ENCODE results near the gene ZSWIM7.
"Not testable (repeated sequence)": the region's sequence is repeated elsewhere in the genome, so short reads cannot be mapped to it uniquely, and the experiment has no call there.

ZSWIM7 gene

DNA sequence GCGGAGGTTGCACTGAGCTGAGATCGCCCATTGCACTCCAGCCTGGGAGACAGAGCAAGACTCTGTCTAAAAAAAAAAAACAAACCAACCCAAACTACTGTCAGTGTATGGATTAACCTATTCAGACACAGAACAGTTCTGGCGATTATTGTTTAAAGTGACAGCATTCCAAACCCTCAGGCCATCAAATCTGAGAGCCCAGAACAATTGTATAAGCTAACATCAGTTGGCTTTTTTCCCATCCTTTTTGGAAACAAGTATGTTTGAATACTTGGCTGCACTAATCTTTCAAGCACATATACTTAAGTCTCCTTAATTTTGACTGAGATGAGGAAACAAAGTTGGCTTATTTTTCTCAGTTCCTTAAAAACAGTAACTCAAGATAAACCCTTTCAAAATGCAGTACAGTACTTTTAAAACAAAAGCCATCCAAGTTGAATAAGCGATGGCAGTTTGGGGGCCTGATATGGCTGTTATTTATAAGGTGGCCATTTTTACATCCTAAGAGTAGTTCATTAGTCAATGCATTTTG is 1.4 kb downstream of the ZSWIM7 start:
- DNase-seq (ENCODE audit: low spot score), result no peak

DNA sequence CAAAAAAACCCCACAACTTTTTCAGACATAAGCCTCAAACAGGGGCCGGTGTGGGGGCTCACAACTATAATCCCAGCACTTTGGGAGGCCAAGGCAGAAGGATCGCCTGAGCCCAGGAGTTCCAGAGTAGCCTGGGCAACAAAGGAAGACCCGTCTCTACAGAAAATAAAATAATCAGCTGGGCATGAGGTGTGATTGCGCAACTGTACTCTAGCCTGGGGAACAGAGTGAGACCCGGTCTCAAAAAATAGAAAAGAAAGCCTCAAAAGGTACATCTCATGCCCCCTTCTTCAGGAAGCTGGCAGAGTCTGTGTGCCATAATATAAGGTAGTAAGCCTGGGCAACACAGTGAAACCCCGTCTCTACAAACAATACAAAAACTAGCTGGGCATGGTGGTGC is 3.2 kb downstream of the ZSWIM7 start:
- DNase-seq (ENCODE audit: low spot score), result no peak

DNA sequence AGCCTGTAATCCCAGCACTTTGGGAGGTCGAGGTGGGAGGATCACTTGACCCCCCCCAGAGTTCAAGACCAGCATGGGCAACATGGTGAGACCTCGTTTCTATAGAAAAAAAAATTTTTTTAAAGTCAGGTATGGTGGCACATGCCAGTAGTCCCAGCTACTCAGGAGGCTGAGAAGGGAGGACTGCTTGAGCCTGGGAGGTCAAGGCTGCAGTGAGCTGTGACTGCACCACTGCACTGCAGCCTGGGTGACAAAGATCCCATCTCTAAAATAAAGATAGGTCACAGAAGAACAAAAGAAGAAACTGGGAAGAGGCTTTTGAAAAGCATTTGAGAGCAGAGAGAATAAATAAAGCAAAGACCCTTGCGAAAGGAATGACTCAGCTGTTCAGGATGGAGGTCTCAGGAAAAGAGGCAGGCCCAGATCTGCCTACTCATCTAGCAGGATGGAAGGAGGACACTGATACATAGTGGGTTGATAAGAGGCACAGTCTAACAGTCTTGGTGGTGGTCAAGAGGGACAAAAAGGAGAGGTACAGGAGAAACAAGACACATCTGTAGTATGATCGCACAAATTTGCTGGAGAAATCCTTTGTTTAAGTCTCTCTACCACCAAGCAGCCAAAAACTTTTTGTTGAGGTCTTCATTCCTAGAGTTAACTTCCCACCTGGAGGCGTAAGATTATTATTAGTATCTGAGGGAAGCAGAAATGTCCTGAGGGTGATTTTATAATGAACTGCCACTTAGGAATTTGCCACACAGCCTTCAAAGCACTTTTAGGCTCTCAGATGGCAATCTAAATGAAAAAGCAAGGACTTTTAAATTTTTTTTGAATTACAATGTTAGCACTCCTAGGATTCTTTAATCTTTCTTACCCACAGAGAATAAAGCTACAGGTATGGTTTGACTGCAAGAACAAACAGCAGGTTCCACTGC is 17.6 kb downstream of the ZSWIM7 start:
- no peak for DNase-seq (ENCODE audit: low spot score)

DNA sequence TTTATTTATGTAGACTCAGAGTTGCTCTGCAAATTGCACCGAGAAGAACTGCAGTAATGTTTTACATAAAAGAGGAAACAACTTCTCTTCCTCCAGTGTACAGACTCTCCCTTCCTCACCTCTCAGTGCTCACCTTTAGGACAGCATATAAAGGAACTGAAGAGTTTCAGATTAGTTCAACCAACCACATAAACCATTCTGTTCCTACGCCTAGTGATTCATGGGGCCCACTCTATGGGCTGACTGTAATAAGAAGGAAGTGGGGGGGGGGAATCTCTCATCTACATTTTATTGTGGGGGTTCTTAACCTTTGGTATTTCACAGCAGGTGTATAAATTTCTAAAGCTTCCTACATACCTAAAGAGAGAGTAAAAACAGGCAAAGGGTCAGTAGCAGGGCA is 18.3 kb downstream of the ZSWIM7 start:
- no peak for DNase-seq (ENCODE audit: low spot score)

DNA sequence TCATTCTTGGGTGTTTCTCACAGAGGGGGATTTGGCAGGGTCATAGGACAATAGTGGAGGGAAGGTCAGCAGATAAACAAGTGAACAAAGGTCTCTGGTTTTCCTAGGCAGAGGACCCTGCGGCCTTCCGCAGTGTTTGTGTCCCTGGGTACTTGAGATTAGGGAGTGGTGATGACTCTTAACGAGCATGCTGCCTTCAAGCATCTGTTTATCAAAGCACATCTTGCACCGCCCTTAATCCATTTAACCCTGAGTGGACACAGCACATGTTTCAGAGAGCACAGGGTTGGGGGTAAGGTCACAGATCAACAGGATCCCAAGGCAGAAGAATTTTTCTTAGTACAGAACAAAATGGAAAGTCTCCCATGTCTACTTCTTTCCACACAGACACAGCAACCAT is 20.5 kb downstream of the ZSWIM7 start:
- DNase-seq (ENCODE audit: low spot score), result not testable (repeated sequence)

DNA sequence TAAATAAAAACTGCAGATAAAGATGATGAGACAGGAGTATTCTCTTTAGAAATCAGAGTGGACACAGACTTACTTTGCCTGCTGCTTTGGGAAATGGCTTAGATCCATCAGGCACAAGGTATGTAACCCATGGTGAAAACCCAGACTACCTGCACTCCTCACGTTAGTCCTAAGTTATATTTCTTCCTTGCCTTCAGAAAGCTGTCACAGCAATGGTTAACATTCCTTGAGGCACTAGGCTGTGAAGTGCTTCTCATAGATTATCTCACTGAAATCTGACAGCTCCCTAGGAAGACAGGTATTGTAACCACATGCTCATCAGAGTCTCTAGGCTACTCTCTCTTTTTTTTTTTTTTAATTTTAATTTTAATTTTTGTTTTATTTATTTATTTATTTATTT is 20.9 kb downstream of the ZSWIM7 start:
- DNase-seq (ENCODE audit: low spot score), result no peak

DNA sequence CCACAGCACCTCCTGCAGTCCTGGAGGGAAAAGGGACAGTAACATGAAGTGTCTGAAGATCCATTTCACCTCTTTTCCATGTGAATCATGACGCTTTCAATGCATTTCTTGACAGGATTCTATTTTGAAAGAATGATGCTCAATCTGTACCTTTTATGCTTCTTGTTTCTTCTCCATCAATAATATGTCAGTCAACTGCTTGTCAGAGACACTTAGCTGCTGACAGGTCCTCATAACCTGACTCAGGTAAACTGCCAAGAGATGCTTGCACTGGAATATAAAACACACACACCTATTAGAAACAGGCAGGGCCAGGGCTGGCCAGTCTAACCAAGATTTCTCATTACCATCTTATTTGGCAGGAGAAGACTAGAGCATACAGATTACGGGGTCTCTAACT is 21.6 kb downstream of the ZSWIM7 start:
- DNase-seq (ENCODE audit: low spot score), result no peak

DNA sequence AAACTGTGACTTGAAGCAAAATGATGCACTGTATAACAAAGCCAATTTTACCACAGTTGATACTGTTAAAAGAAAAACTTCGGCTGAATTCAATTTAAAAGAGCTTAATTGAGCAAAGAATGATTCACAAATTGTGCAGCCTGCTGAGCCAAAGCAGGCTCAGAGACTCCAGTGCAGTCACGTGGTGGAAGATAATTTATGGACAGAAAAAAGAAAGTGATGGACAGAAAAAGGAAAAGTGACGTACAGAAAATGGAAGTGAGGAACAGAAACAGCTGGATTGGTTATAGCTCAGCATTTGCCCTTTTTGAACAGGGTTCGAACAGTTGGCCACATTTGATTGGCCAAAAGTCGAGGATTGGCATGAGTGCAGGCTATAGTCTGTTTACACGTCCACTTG is 25.7 kb downstream of the ZSWIM7 start:
- no peak for DNase-seq (ENCODE audit: low spot score)

DNA sequence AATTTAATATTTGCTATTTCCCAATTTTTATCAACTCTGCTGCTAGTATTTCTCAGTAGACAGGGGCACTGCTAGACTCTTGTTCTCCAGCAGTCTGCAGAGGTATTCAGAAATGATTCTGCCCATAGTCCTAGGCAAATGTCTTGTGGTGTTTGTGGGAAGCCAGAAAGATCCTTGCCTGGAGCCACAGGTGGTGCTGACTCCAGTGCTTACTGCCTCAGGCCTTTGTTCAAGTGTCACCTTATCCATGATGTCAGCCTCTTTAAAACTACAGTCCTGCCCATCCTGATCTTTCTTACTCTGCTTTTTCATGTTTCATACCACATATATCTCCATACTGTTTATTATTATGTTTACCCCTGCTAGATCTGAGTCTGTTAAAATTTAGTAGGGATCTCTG is 26.5 kb downstream of the ZSWIM7 start:
- DNase-seq (ENCODE audit: low spot score), result no peak

DNA sequence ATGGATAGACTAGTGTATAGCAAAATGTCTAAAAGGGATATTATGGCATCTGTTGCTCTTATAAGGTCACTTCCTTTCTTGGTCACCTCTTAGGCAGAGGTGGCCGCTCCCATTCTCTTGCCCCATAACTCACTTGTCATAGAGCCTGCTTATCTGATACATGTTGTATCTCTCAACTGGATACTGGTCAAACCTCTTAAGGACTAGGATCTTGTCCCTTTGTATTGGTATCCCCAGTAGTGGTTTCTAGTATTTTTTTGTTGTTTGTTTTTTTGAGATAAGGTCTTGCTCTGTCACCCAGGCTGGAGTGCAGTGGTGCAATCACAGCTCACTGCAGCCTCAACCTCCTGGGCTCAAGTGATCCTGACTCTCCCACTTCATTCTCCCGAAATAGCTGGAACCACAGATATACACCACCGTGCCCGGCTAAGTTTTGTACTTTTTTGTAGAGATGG is 27.0 kb downstream of the ZSWIM7 start:
- no peak for DNase-seq (ENCODE audit: low spot score)

DNA sequence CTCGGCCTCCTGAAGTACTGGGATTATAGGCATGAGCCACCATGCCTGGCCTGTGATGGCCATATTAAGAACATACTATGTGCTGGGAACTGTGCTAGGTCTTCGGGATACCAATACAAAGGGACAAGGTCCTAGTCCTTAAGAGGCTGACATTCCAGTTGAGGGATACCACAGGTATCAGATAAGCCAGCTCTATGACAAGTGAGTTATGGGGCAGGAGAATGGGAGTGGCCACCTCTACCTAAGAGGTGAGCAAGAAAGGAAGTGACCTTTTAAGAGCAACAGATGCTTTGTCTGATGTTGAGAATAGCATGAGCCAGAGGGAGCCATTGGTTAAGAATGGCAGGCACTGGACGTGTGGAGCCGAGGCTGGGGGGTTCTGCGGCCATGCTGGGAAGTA is 27.6 kb downstream of the ZSWIM7 start:
- no peak for DNase-seq (ENCODE audit: low spot score)

DNA sequence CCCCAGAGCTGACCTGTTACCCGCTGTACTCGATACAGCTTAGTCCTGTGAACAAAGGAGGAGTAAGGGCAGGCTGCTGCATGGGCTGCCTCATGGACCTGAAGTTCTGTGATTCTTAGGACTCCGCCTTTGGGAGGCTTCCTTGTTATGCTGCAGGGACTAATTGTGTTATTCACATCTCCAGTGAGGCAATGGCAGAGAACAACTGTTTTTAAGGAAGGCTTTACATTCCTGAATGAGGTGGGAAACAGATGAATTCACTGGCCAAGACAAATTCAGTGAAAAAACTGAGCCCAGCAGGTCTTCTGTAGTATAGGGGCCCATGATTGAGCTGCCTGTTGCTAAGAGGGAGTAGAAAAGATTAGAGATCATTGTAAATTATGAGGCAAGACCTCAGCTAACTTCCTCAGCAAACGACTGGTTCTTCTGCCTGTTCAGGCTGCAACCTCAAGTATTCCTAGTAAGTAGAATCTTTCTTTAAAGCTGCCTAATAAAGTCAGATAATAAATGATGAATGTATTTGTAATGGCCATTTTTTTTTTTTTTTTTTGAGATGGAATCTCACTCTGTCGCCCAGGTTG is 28.3 kb downstream of the ZSWIM7 start:
- DNase-seq (ENCODE audit: low spot score), result no peak

DNA sequence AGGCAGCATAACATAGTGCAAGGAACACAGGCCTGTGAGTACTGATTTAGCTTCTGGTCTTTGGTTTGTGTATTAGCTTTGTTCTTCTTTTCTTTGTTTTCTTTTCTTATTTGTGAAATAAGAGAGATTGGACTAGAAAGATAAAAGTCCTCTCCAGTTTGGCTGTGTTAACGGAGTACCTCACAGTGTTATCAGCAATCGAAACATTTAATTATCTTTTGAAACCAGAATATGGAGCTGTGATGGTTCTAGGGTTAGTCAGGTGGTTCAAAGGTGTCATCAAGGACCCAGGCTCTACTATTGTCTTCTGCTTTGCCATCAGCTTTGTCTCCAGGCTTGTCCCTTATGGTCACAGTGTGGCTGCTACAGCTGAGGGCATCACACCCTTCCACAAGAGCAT is 29.0 kb downstream of the ZSWIM7 start:
- no peak for DNase-seq (ENCODE audit: low spot score)

DNA sequence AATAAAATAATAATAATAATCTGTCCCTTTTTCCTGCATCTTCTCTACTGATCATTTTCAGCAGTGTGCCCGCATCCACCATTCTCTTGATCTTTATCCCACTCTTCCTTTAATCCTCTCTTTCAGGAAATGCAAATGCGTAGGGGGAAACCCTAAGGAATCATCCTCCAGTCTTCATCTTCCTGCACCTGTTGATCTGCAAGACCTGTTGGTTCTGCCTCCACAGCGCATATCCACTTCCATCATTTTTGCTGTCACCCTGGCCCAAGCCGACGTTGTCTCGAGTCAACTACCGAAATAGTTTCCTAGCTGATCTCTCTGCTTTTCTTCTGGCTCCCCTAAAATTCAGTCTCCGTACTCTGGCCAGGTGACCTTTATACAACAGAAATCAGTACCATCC is 30.0 kb downstream of the ZSWIM7 start:
- DNase-seq (ENCODE audit: low spot score), result no peak

DNA sequence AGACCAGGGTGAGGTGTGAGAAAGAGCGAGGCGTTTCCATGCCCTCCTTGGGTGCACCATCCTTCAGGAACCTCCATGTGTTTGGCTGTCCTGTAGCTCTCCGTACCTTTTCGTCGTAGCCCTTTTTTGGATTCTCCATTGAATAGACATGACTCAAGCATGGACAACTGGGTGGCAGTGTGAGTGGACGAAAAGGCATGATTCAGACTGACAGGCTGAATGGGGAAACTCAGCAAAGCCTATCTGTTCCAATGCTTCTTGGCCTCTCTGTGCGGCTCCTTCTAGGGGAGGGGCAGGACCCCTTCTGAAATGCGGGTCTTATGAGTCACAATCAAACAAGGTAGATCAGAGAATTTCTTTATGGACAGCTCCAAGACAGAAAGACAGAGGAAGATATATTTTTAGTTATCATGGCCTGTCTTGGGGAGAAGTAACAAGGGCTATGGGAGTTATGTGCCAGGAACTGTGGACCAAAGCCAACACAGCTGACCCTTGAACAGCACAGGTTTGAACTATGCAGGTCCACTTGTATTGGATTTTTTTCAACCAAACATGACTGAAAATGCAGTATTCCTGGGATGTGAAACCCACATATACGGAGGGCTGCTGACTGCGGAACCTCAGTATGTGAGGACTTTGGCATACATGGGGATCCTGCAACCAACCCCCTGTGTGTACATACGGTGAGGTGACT is 31.7 kb downstream of the ZSWIM7 start:
- no peak for DNase-seq (ENCODE audit: low spot score)

DNA sequence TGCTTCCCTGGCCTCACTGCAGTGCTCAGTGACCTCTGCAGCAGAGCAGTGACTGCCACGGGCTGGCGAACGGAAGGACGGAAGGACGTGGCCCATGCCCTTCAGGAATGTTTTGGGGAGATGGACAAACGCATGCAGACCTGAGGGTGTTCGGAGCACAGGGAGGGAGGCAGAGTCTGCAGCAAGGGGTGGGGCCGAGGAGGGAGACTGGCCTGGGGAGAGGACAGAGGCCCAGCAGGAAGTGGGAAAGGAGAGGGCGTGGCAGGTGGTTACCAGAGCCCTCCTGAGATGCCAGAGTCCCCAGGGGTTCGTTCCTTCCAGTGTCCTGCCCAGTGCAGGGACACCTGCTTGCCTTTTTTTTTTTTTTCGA is 32.6 kb downstream of the ZSWIM7 start:
- DNase-seq (ENCODE audit: low spot score), result no peak

DNA sequence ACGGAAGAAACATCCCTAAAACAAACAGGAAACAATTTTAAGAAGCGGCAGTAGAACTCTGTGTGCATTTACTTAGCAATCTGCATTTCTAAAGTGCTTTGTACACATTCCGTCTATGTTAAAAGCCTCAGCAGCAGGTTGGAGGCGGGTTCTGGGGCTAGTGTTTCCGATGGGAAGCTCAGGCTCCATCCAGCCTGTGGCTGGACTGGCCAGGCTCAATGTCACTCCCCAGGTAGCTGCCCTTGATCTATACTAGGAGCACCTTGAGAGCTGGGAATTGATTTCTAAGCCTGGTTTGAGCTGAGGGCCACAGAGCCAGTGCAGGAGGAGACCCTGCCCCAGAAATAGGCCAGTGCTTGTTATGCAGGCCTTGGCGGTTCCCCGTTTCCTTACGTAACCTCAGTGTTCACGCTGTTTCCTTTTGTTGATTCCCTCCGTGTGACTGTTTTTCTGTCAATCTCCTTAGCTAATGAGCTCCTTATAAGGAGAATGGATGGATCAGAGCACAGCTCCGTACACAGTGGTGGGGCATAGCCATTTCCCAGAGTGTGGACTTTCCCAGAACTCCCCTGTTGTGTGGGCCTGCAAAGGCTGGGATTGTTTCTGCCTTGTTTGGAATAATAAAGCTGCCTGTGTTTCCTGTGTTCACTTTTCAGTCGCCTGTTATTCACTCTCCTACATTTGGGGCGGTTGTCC is 33.2 kb downstream of the ZSWIM7 start:
- DNase-seq (ENCODE audit: low spot score), result no peak

DNA sequence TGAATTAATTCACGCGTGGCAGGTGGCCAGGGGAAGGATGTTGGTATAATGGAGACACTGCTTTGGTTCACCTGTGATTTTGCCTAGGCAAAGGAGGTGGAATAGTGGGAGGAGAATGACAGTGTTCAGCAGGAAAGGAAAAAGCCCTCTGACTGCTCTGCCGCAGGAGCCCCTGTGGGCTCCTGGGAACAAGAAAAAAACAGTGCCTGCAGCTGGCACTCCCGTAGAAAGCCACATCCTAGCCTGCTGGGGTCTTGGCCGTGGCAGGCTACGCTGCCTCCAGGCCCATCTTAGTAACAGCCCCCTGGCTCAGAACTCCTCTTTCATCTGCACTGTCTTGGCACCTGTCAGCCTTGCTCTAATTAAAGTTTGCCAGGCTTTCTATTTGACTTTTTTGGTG is 34.0 kb downstream of the ZSWIM7 start:
- no peak for DNase-seq (ENCODE audit: low spot score)

DNA sequence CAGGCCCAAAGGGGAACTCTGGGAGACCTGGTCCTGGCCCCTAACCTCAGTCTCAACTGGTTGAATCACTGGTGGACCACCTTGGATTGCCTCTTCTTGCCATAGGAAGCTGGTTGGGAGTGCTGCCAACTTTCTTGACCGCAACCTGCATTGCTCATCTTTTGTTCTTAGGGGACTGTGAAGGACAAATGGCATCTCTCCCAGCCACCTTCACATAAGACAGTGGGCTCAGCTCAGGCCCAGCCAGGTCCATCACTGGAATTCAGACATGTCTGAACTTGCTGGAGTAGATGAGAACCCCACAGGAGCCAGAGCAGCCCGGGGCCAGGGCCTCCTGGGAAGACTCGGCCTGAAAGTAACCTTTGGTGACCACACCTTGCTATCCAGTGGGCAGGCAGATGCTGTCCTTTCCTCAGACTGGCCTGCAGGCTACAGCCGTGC is 35.8 kb downstream of the ZSWIM7 start:
- DNase-seq (ENCODE audit: low spot score), result no peak

DNA sequence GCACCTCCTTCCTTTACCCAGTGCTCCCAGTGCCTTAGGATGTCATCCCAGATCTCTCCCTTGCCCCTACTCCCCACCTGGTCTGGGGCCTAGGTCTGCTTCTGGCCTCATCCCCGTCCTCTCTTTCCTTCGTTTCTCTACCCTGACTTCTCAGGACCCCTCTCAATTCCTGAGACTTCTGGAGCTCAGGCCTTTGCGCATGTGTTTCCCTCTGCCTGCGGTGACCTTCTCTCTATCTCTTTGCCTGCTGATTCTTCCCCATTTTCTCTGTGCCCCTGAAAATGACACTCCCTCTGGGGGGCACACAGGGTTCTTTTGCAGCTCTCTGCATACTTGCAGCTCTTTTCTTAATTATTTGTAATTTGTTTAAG is 41.0 kb downstream of the ZSWIM7 start:
- no peak for DNase-seq (ENCODE audit: low spot score)

DNA sequence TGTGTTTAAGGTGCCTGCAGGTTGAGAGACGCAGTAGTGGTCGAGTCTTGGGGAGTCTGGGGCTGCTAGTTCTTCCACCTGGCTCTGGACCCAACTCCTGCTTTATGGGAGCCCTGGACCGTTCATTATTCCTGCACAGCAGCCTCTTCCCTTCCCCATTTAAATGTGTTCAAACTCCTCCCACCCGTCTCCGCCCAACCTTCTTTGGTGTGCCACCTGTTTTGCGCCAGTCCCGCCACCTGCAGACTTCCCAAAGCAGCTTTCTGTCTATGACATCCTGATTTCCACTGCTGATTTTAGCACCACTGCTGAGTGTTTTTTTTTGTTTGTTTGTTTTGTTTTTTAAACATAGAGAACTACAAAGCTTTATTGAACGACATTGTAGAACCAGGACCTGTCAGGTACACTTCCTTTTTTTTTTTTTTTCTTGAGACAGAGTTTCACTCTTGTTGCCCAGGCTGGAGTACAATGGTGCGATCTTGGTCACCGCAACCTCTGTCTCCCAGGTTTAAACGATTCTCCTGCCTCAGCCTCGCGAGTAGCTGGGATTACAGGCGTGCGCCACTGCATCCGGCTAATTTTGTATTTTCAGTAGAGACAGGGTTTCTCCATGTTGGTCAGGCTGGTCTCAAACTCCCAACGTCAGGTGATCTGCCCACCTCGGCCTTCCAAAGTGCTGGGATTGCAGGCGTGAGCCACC is 41.7 kb downstream of the ZSWIM7 start:
- DNase-seq (ENCODE audit: low spot score), result no peak

DNA sequence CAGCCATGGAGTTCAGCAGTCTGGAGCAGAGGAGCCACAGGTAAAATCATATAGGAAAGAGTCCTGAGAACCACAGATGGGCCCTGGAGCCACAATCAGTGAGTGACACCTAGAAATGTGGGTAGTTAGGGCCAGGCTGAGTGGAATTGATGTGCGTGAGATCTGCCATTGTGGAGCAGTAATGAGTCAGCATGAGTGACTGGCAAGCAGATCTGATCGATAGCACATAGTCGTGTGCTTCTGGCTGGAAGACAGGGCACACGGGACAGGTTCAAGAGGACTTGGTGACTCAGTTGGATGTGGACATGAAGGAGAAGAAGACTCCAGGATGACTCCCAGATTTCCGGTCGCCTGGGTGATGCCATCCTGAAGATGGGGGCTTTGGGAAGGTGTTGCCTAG is 42.3 kb downstream of the ZSWIM7 start:
- DNase-seq (ENCODE audit: low spot score), result no peak

Measured in NAMALWA (cell line).